Measurements from ENCODE around the gene CCNDBP1.

CCNDBP1 gene

GRCh38 chr15:43207024-43207423, 21.8 kb downstream of the CCNDBP1 start:
- no peak for ATAC-seq
- TF ChIP-seq PPARA (CRISPR knock-in tag; IDR thresholded peaks at IDR 0.05; ENCODE audit: borderline replicate concordance) (no peak), TOX (CRISPR knock-in tag; IDR thresholded peaks at IDR 0.05; ENCODE audit: borderline replicate concordance) (no peak), SNAI2 (CRISPR knock-in tag; IDR thresholded peaks at IDR 0.05) (no peak), ZNF70 (CRISPR knock-in tag; IDR thresholded peaks at IDR 0.05) (no peak), CREB5 (CRISPR knock-in tag; IDR thresholded peaks at IDR 0.05; ENCODE audit: low read depth) (no peak), RARB (CRISPR knock-in tag; IDR thresholded peaks at IDR 0.05) (no peak), ZNF565 (CRISPR knock-in tag; conservative IDR thresholded peaks at IDR 0.05; ENCODE audit: low read depth) (no peak), PATZ1 (CRISPR knock-in tag; IDR thresholded peaks at IDR 0.05; ENCODE audit: borderline replicate concordance) (no peak), ZFP30 (CRISPR knock-in tag; IDR thresholded peaks at IDR 0.05) (no peak), CSDC2 (CRISPR knock-in tag; IDR thresholded peaks at IDR 0.05) (no peak), BACH2 (CRISPR knock-in tag; IDR thresholded peaks at IDR 0.05; ENCODE audit: borderline replicate concordance) (no peak), CSRNP3 (CRISPR knock-in tag; IDR thresholded peaks at IDR 0.05) (no peak), OSR1 (CRISPR knock-in tag; IDR thresholded peaks at IDR 0.05) (no peak), GLIS3 (CRISPR knock-in tag; IDR thresholded peaks at IDR 0.05) (no peak), ESRRG (CRISPR knock-in tag; IDR thresholded peaks at IDR 0.05) (no peak)

- TF ChIP-seq ZNF70 (CRISPR knock-in tag; IDR thresholded peaks at IDR 0.05): no peak
- no peak for TF ChIP-seq ARNTL (CRISPR knock-in tag; IDR thresholded peaks at IDR 0.05; ENCODE audit: borderline replicate concordance, low read depth)
- TF ChIP-seq POU6F1 (CRISPR knock-in tag; IDR thresholded peaks at IDR 0.05; ENCODE audit: borderline replicate concordance, low read depth): no peak
- TF ChIP-seq PATZ1 (CRISPR knock-in tag; IDR thresholded peaks at IDR 0.05; ENCODE audit: borderline replicate concordance): no peak
- TF ChIP-seq TCF4 (CRISPR knock-in tag; IDR thresholded peaks at IDR 0.05; ENCODE audit: borderline replicate concordance): no peak
- no peak for ATAC-seq
Measured at GRCh38 chr15:43208052-43209002, 23.1 kb downstream of the CCNDBP1 start.

- no peak for TF ChIP-seq OSR1 (CRISPR knock-in tag; IDR thresholded peaks at IDR 0.05)
Measured at GRCh38 chr15:43209059-43209824, 24.0 kb downstream of the CCNDBP1 start.

More at GRCh38 chr15:43209059-43209824, 24.0 kb downstream of the CCNDBP1 start:
- no peak for ATAC-seq

All from SK-N-SH treated with all-trans-retinoic acid at 6 μM for 48 hours (cell line).